Lower leg skin (tissue), 4 donors: ENCODE results near the gene ZNF783. TPM values are rescaled to one million over a fixed set of nuclear protein-coding genes. Genes with fewer than 3 reads are reported as not detected.

ENCODE experiments used
- DNase-seq, 2 donors: peaks; one replicate each; pipeline ENCODE4 v3.0.0-alpha.2; 2019; ENCODE audit warnings: low spot score in 2 of 2
- H3K4me3 ChIP-seq: fragments of 200-600 bp; sonication (generic); 2 replicates; pipeline ENCODE4 v1.5.1; 2017; ENCODE audit warnings: mild to moderate bottlenecking, low read depth; ENCODE audit not compliant: poor library complexity, severe bottlenecking
- POLR2A ChIP-seq, 2 donors: fragments of 450-650 bp; IDR thresholded peaks; one replicate each; pipeline ENCODE4 v1.6.1; 2016 to 2017; ENCODE audit warnings: antibody characterized with exemption in 2 of 2, mild to moderate bottlenecking in 1 of 2, moderate library complexity in 1 of 2
- WGBS, 2 donors: methylation state at CpG; one replicate each; pipeline ENCODE4 v1.1.5; 2018; 5-methylcytosine and 5-hydroxymethylcytosine counted together
- intact Hi-C: fragments of 100-400 bp; cut with DNase I; formaldehyde crosslinking; loops from one replicate; pipeline ENCODE4 v1.15.0; 2023; ENCODE audit warnings: low total_unique reads
- total RNA-seq, 4 donors: library from RNA; depleted of rRNA; stranded (reverse); fragments of >200 nt; gene quantifications; one replicate each; pipeline ENCODE4 v1.1.0, GENCODE V29; 2016
- TF ChIP-seq, protein P1 (sequence below), 3 donors: fragments of 450-650 bp; IDR thresholded peaks; one replicate each; pipeline ENCODE4 v1.5.1; 2016; ENCODE audit warnings: antibody characterized with exemption in 3 of 3, mild to moderate bottlenecking in 3 of 3, moderate library complexity in 2 of 3

The ZNF783 gene
- total RNA-seq, 4 donors from 2014 or later = 6.8 to 17.2 (median 13.0) TPM

DNA sequence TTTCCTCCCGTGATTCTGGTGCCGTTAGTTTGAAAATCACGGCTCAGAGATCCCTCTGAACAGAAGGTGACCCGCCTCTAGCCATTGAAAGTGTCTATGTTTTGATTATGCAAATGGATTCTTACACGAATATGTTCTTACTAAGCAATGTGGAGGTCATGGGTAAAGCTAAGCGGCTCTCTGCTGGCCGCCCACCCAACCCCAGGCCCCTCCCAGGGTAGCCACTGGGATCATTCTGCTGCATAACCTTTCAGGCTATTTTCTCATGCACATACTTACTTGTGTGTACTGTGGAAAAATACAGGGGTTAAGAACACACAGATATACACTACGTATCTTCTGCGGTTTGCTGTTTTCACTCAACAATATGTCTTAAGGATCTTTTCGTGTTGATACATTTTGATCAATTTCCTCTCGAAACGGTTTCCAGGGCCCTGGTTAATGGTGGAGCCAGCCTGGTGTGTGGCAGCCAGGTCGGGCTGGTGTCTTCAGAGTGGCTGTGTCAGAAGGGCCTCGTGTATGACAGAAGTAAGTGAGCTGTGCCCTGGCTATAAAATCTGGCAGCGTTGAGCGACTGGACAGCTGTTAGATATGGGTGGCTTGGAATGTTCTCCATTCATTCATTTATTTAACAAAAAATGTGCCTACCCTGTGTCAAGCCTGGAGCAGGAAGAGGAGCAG lies 29.9 kb downstream of the ZNF783 start:
- WGBS, 2 donors = 91 to 95% methylated on average over 16 of the region's 16 CpGs
- no peak overlapping the region for H3K4me3 ChIP-seq
- intact Hi-C loops = no loop called here
- DNase-seq = no peak
- no peak for TF ChIP-seq POLR2A (IDR thresholded peaks at IDR 0.05)
- TF ChIP-seq, protein P1, sequence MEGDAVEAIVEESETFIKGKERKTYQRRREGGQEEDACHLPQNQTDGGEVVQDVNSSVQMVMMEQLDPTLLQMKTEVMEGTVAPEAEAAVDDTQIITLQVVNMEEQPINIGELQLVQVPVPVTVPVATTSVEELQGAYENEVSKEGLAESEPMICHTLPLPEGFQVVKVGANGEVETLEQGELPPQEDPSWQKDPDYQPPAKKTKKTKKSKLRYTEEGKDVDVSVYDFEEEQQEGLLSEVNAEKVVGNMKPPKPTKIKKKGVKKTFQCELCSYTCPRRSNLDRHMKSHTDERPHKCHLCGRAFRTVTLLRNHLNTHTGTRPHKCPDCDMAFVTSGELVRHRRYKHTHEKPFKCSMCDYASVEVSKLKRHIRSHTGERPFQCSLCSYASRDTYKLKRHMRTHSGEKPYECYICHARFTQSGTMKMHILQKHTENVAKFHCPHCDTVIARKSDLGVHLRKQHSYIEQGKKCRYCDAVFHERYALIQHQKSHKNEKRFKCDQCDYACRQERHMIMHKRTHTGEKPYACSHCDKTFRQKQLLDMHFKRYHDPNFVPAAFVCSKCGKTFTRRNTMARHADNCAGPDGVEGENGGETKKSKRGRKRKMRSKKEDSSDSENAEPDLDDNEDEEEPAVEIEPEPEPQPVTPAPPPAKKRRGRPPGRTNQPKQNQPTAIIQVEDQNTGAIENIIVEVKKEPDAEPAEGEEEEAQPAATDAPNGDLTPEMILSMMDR (IDR thresholded peaks at IDR 0.05) = no peak

DNA sequence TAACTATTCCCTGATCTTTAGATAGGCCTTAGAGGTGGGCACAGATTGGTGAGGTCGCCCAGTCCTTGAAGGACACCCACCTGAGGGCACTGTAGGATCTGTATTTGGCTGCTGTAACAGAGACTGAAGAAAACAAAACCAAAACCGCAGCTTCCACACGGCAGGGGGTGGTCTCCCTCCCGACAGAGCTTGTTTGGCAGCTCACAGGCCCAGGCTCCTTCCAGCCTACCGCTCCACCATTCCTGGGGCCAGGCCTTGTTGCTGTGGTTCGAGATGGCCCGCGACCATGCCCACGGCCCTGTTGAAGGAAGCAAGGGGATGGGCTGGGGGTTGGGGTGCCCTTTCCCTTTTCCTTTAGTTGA lies 30.4 kb downstream of the ZNF783 start:
- TF ChIP-seq, protein P1 (IDR thresholded peaks at IDR 0.05) = no peak
- no peak for TF ChIP-seq POLR2A (IDR thresholded peaks at IDR 0.05)
- DNase-seq = no peak
- 78 to 83% methylated on average over 9 of the region's 9 CpGs for WGBS, 2 donors
- intact Hi-C loops = no loop called here
- no peak overlapping the region for H3K4me3 ChIP-seq

DNA sequence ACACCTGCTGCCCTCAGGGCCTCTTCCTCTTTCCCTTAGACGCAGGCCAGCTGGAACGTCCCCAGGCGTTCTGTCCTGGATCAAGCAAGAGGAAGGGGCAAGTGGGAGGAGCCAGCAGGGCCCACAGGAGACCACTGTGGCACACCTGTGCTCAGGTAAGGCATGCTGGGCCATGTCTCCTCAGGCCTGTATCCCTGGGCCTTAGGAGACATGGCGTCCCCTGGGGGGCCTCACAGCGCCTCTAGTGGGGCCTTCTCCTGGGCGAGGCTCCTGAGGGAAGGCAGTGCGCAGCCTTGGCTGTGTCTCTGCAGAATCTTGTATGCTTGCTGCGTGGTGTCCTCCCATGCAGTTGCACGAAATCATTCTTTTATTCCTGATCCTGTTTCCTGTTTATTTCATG lies 31.3 kb downstream of the ZNF783 start:
- intact Hi-C loops = no loop called here
- DNase-seq = no peak
- no peak overlapping the region for H3K4me3 ChIP-seq
- WGBS, 2 donors = 77 to 85% methylated on average over 5 to 9 of the region's 9 CpGs
- no peak for TF ChIP-seq POLR2A (IDR thresholded peaks at IDR 0.05)

DNA sequence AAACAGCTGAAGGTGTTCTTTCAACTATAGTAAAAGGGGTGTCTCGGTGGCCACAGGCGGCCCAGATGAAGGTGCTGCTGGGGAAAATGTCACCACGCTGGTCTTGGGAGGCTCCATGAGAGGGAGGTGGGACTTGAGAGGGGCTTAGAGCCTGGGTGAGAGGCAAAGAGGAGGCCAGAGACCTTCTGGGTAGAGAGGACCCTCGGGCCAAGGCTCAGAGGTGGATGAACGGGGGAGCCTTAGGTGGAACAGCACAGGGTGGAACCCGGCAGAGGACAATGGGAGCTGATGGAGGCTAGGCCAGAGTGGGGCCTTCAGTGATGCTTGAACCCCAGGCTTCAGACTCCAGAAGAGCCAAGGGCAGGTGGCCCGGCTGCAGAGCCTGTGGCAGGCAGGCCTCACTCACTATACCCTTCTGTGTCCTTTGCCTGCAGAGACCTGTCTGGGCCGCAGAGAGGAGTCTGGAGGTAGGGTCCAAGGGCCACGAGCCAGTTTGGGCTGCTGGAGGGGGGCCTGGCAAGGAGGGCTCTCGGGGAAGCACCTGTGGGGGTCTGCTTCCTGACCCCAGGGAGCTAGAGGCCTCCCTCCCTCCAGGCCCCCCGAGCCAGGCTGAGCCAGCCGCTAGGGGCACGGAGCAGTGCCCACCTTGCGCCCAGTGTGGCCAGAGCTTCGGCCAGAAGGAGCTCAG lies 32.1 kb downstream of the ZNF783 start:
- intact Hi-C loops = no loop called here

DNA sequence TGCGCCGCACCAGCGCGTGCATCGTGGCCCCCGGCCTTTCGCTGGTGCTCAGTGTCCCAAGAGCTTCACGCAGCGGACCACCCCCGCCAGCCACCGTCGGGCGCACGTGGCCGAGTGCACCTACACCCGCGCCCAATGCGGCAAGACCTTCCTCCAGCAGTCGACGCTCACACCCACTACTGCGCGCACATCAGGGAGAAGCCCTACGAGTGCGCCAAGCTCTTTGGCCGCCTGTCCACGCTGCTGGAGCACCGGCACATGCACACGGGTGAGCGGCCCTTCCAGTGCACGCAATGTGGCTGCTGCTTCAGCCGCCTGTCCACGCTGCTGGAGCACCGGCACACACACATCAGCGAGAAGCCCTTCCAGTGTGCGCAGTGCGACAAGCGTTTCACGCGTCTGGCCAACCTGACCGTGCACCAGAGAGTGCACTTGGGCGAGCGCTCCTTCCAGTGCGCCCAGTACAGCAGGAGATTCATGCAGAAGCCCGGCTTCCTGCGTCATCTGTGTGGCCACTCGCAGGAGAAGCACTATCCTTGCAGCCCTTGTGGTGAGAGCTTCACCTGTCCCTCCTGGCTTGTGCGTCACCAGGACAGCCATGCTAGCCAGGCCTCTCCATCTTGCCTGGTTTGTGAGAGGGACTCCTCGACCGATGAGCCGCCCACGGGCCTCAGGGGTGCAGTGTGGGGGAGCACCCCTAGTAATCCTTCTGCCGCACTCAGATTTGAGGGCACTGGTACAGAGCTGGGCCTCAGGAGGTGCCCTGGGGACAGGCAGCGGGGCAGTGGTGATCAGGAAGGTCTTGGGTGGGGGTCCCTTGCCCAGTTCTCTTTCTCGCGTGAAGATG lies 32.9 kb downstream of the ZNF783 start:
- 95 to 98% methylated on average over 43 to 45 of the region's 55 CpGs for WGBS, 2 donors
- intact Hi-C loops = no loop called here
- no peak overlapping the region for H3K4me3 ChIP-seq
- DNase-seq = peak in 1 of 2 donors; percentile 79
- TF ChIP-seq, protein P1 (IDR thresholded peaks at IDR 0.05) = no peak
- no peak for TF ChIP-seq POLR2A (IDR thresholded peaks at IDR 0.05)

More for the DNA sequence above, 32.1 kb downstream of the ZNF783 start:
- H3K4me3 ChIP-seq = no peak overlapping the region
- 93% methylated on average over 11 to 15 of the region's 15 CpGs for WGBS, 2 donors
- DNase-seq = peak in 1 of 2 donors; percentile 69
- no peak for TF ChIP-seq POLR2A (IDR thresholded peaks at IDR 0.05)
- TF ChIP-seq, protein P1 (IDR thresholded peaks at IDR 0.05) = no peak

DNA sequence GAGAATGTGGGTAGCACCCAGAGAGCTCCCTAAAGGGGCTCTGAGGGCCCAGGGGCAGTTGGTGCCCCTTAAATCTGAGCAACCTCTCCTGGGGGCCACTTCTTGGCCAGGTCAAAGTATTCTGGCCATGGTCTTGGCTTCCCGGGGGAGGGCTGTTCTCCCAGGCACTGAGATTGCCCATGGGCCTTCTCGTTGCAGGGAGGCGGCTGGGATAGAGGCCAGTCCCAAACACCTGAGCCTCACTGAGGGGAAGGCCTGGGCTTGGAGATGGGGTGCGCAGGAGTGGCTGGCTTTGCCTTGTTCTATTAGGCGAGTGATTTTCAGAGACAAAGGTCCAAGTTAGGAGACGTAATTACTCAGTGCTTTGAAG lies 33.5 kb downstream of the ZNF783 start:
- TF ChIP-seq, protein P1 (IDR thresholded peaks at IDR 0.05) = no peak
- no peak for TF ChIP-seq POLR2A (IDR thresholded peaks at IDR 0.05)
- WGBS, 2 donors = 89 to 93% methylated on average over 6 of the region's 6 CpGs
- intact Hi-C loops = no loop called here
- H3K4me3 ChIP-seq = no peak overlapping the region
- peak in 1 of 2 donors; percentile 43 for DNase-seq
